IMR-90 (cell line): ENCODE measurements around the gene FHAD1. TPM values are rescaled to one million over a fixed set of nuclear protein-coding genes. Genes with fewer than 3 reads are reported as not detected.

Experiments
- ATAC-seq: fragments of 200-7000 bp; cut with Tn5 transposase; 2 replicates; pipeline ENCODE4 v1.9.1; 2020; ENCODE audit warnings: low read depth, mild to moderate bottlenecking, moderate library complexity
- BruUV-seq: library from RNA; stranded (reverse); fragments of 400-500 nt; replicated peaks from 2 replicates; lab custom pipeline; 2021; lab: Mats Ljungman, UMichigan
- CTCF ChIA-PET: fragments of 300-600 bp; formaldehyde crosslinking; extraction: SDS; loops from one replicate; lab custom pipeline; 2021; ENCODE audit warnings: antibody characterized with exemption; lab: Yijun Ruan, JAX
- POLR2A ChIA-PET: fragments of 300-600 bp; sonication (Branson Sonifier 250); formaldehyde crosslinking; loops from one replicate; lab custom pipeline; 2022; ENCODE audit warnings: antibody characterized with exemption; ENCODE audit not compliant: unreplicated experiment; lab: Charles Lee
- DNase-seq: peaks from one replicate; pipeline ENCODE4 v3.0.0; 2013
- H2AFZ ChIP-seq: replicated peaks from 2 replicates; pipeline ENCODE3; 2013; ENCODE audit warnings: low read length, mild to moderate bottlenecking; ENCODE audit not compliant: poor library complexity
- H2AK5ac ChIP-seq: 2 replicates; pipeline ENCODE4 v1.6.1; 2013; ENCODE audit warnings: low read depth, low read length, inconsistent platforms
- H2AK9ac ChIP-seq: replicated peaks from 2 replicates; pipeline ENCODE3; 2013; ENCODE audit warnings: mild to moderate bottlenecking, low read depth, low read length, moderate library complexity; ENCODE audit not compliant: poor library complexity
- H2BK120ac ChIP-seq: 2 replicates; pipeline ENCODE4 v1.6.1; 2013; ENCODE audit warnings: low read depth, low read length, inconsistent platforms
- H2BK15ac ChIP-seq: 3 replicates; pipeline ENCODE4 v1.6.1; 2013; ENCODE audit warnings: low read depth, low read length, inconsistent platforms
- H2BK20ac ChIP-seq: 2 replicates; pipeline ENCODE4 v1.6.1; 2013; ENCODE audit warnings: low read depth, mild to moderate bottlenecking, inconsistent platforms, low read length, moderate library complexity
- H2BK5ac ChIP-seq: 2 replicates; pipeline ENCODE4 v1.6.1; 2013; ENCODE audit warnings: mild to moderate bottlenecking, low read depth, low read length, inconsistent platforms; ENCODE audit not compliant: poor library complexity, severe bottlenecking
- H3K14ac ChIP-seq: replicated peaks from 2 replicates; pipeline ENCODE4 v1.6.1; 2013; ENCODE audit warnings: low read depth, low read length, inconsistent platforms
- H3K18ac ChIP-seq: 2 replicates; pipeline ENCODE4 v1.6.1; 2013; ENCODE audit warnings: low read depth, low read length, control low read depth
- H3K23ac ChIP-seq: 2 replicates; pipeline ENCODE4 v1.6.1; 2013; ENCODE audit warnings: low read depth, low read length, inconsistent platforms
- H3K27ac ChIP-seq: 2 replicates; pipeline ENCODE4 v1.5.1; 2013; ENCODE audit warnings: mild to moderate bottlenecking, control low read depth, low read length; ENCODE audit not compliant: insufficient read depth
- H3K27me3 ChIP-seq: 2 replicates; pipeline ENCODE4 v1.6.1; 2013; ENCODE audit warnings: low read length; ENCODE audit not compliant: control insufficient read depth, insufficient read depth
- H3K36me3 ChIP-seq: 2 replicates; pipeline ENCODE4 v1.6.1; 2013; ENCODE audit warnings: low read length, mixed read lengths; ENCODE audit not compliant: control insufficient read depth, insufficient read depth
- H3K4ac ChIP-seq: 2 replicates; pipeline ENCODE4 v1.6.1; 2013; ENCODE audit warnings: low read depth, low read length, inconsistent platforms
- H3K4me1 ChIP-seq: 2 replicates; pipeline ENCODE4 v1.6.1; 2013; ENCODE audit warnings: low read length, mixed read lengths; ENCODE audit not compliant: control insufficient read depth, insufficient read depth
- H3K4me2 ChIP-seq: 2 replicates; pipeline ENCODE4 v1.6.1; 2013; ENCODE audit warnings: low read depth, mild to moderate bottlenecking, control low read depth, low read length, moderate library complexity
- H3K4me3 ChIP-seq: 2 replicates; pipeline ENCODE4 v1.5.1; 2013; ENCODE audit warnings: low read depth, mild to moderate bottlenecking, control low read depth, low read length, moderate library complexity; ENCODE audit not compliant: insufficient read depth
- H3K56ac ChIP-seq: 2 replicates; pipeline ENCODE4 v1.6.1; 2013; ENCODE audit warnings: low read length, inconsistent platforms; ENCODE audit not compliant: insufficient read depth; ENCODE audit errors: extremely low read depth
- H3K79me1 ChIP-seq, 2 experiments: 2 replicates each; pipeline ENCODE4 v1.6.1; 2013; ENCODE audit warnings: low read length in 2 of 2, inconsistent platforms in 1 of 2, low read depth in 1 of 2
- H3K9ac ChIP-seq: 2 replicates; pipeline ENCODE4 v1.6.1; 2013; ENCODE audit warnings: low read depth, low read length, control low read depth
- H3K9me1 ChIP-seq: 2 replicates; pipeline ENCODE4 v1.6.1; 2013; ENCODE audit warnings: low read length, inconsistent platforms; ENCODE audit not compliant: insufficient read depth
- H3K9me3 ChIP-seq: 2 replicates; pipeline ENCODE4 v1.6.1; 2013; ENCODE audit warnings: low read length; ENCODE audit not compliant: control insufficient read depth, insufficient read depth
- H4K20me1 ChIP-seq: 2 replicates; pipeline ENCODE4 v1.6.1; 2013; ENCODE audit warnings: low read length, inconsistent platforms; ENCODE audit not compliant: insufficient read depth
- H4K5ac ChIP-seq: 2 replicates; pipeline ENCODE4 v1.6.1; 2013; ENCODE audit warnings: mild to moderate bottlenecking, low read depth, low read length, control low read depth
- H4K8ac ChIP-seq, 2 experiments: 2 replicates each; pipeline ENCODE4 v1.6.1; 2013; ENCODE audit warnings: low read depth in 2 of 2, low read length in 2 of 2, control low read depth in 1 of 2, inconsistent platforms in 1 of 2
- H4K91ac ChIP-seq: 2 replicates; pipeline ENCODE4 v1.6.1; 2013; ENCODE audit warnings: low read depth, low read length, inconsistent platforms; ENCODE audit not compliant: insufficient read depth
- BHLHE40 ChIP-seq: fragments of 150-350 bp; IDR thresholded peaks from 2 replicates; pipeline ENCODE4 v1.6.1; 2016; ENCODE audit warnings: mild to moderate bottlenecking, low read depth, low read length
- CHD1 ChIP-seq: IDR thresholded peaks from 2 replicates; pipeline ENCODE4 v1.6.1; 2012; ENCODE audit warnings: low read depth, low read length, improper control_type of control experiment
- ELK1 ChIP-seq: fragments of 150-350 bp; IDR thresholded peaks from 2 replicates; pipeline ENCODE4 v1.6.1; 2016; ENCODE audit warnings: low read depth, mild to moderate bottlenecking, low read length, moderate library complexity, borderline replicate concordance
- MXI1 ChIP-seq: IDR thresholded peaks from 2 replicates; pipeline ENCODE4 v1.6.1; 2012; ENCODE audit warnings: low read depth, mild to moderate bottlenecking, low read length, moderate library complexity, borderline replicate concordance
- NFE2L2 ChIP-seq: fragments of 150-350 bp; IDR thresholded peaks from 2 replicates; pipeline ENCODE4 v1.6.1; 2016; ENCODE audit warnings: low read depth, mild to moderate bottlenecking, low read length
- POLR2A ChIP-seq: IDR thresholded peaks from 2 replicates; pipeline ENCODE4 v1.6.1; 2012; ENCODE audit warnings: mild to moderate bottlenecking, low read depth, low read length
- RAD21 ChIP-seq: IDR thresholded peaks from 2 replicates; pipeline ENCODE4 v1.6.1; 2012; ENCODE audit warnings: low read length, improper control_type of control experiment
- RFX5 ChIP-seq: IDR thresholded peaks from 2 replicates; pipeline ENCODE4 v1.8.0; 2012; ENCODE audit warnings: low read depth, mild to moderate bottlenecking, low read length, moderate library complexity
- SMC3 ChIP-seq: fragments of 150-350 bp; IDR thresholded peaks from 2 replicates; pipeline ENCODE4 v1.6.1; 2016; ENCODE audit warnings: low read depth, mild to moderate bottlenecking, antibody characterized with exemption, low read length, moderate library complexity
- USF2 ChIP-seq: fragments of 150-350 bp; IDR thresholded peaks from 2 replicates; pipeline ENCODE4 v1.6.1; 2017; ENCODE audit warnings: mild to moderate bottlenecking, antibody characterized with exemption, low read length, low read depth
- WGBS, 2 experiments: methylation state at CpG; one replicate each; pipeline versions ENCODE4 v1.1.5 to v1.1.7; 2013; ENCODE audit warnings: missing lambda C conversion rate in 2 of 2; ENCODE audit not compliant: insufficient read length in 1 of 2; ENCODE audit errors: extremely low coverage in 2 of 2; 5-methylcytosine and 5-hydroxymethylcytosine counted together
- dilution Hi-C: fragments of 300-500 bp; cut with HindIII; formaldehyde crosslinking; loops from one replicate; pipeline ENCODE4 v1.14.3; 2018; ENCODE audit warnings: low sequenced_read_pairs; ENCODE audit not compliant: unreplicated experiment
- in situ Hi-C: fragments of 300-500 bp; cut with MboI; formaldehyde crosslinking; loops from 3 replicates; pipeline ENCODE4 v1.14.3; 2019; ENCODE audit warnings: low sequenced_read_pairs, inconsistent platforms, mixed read lengths
- intact Hi-C: fragments of 100-400 bp; cut with micrococcal nuclease; formaldehyde crosslinking; loops from 2 replicates; pipeline ENCODE4 v1.10.0; 2022
- polyA plus RNA-seq, 3 experiments: library from polyadenylated mRNA; depleted of rRNA; stranded (reverse); fragments of >200 nt; gene quantifications; 2 replicates each; pipeline ENCODE4 v1.2.3, GENCODE V29; 2012; ENCODE audit warnings: low replicate concordance in 1 of 3
- total RNA-seq: library from RNA; depleted of rRNA; stranded (reverse); fragments of >200 nt; gene quantifications from 2 replicates; pipeline ENCODE4 v1.2.3, GENCODE V29; 2012
- TF ChIP-seq, protein P1 (sequence below): conservative IDR thresholded peaks from 2 replicates; pipeline ENCODE4 v1.5.1; 2012; ENCODE audit warnings: mild to moderate bottlenecking, low read depth, low read length, improper control_type of control experiment

The FHAD1 gene
- total and polyA plus RNA-seq, 2 of the 4 experiments (the other 2 are of a cell fraction) = not detected

- WGBS, 2 experiments = no CpG with 5 or more reads among the region's 5 CpGs
- DNase-seq = no peak
- BruUV-seq = no TSS peak
Observed at GRCh38 chr1:15364740-15365139, 117.7 kb downstream of the FHAD1 start.

More at GRCh38 chr1:15364740-15365139, 117.7 kb downstream of the FHAD1 start:
- intact Hi-C loops = no loop called here
- Histone ChIP-seq H4K8ac (no peak overlapping the region), H3K14ac (no peak overlapping the region), H3K23ac (no peak overlapping the region), H2BK20ac (no peak overlapping the region), H3K36me3 (no peaks in the 10 kb centered on the region), H2AK9ac (no peak overlapping the region), H3K27me3 (no peaks in the 10 kb centered on the region), H3K4me2 (no peak overlapping the region), H3K9me3 (no peaks in the 10 kb centered on the region), H3K9me1 (no peaks in the 10 kb centered on the region), H3K79me1 (no peaks in the 10 kb centered on the region), H2AFZ (no peak overlapping the region), H3K56ac (no peak overlapping the region), H4K91ac (no peak overlapping the region), H3K9ac (no peak overlapping the region), H2BK5ac (no peak overlapping the region), H3K18ac (no peak overlapping the region), H4K5ac (no peak overlapping the region), H3K4ac (no peak overlapping the region), H2AK5ac (no peak overlapping the region), H3K27ac (no peak overlapping the region), H2BK15ac (no peak overlapping the region), H3K4me3 (no peak overlapping the region), H2BK120ac (no peak overlapping the region), H4K20me1 (no peaks in the 10 kb centered on the region), H3K4me1 (no peaks in the 10 kb centered on the region)
- no peak for ATAC-seq
- in situ Hi-C loops = no loop called here
- TF ChIP-seq CHD1 (no peak), POLR2A (no peak), RAD21 (no peak), RFX5 (no peak), USF2 (no peak), MXI1 (no peak), SMC3 (no peak), ELK1 (no peak), NFE2L2 (no peak), BHLHE40 (no peak)
- TF ChIP-seq, protein P1, sequence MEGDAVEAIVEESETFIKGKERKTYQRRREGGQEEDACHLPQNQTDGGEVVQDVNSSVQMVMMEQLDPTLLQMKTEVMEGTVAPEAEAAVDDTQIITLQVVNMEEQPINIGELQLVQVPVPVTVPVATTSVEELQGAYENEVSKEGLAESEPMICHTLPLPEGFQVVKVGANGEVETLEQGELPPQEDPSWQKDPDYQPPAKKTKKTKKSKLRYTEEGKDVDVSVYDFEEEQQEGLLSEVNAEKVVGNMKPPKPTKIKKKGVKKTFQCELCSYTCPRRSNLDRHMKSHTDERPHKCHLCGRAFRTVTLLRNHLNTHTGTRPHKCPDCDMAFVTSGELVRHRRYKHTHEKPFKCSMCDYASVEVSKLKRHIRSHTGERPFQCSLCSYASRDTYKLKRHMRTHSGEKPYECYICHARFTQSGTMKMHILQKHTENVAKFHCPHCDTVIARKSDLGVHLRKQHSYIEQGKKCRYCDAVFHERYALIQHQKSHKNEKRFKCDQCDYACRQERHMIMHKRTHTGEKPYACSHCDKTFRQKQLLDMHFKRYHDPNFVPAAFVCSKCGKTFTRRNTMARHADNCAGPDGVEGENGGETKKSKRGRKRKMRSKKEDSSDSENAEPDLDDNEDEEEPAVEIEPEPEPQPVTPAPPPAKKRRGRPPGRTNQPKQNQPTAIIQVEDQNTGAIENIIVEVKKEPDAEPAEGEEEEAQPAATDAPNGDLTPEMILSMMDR = no peak
- ChIA-PET CTCF (no interaction called here), POLR2A (no interaction called here)
- dilution Hi-C loops = no loop called here
